HL-60 (cell line): Measurements from ENCODE around the gene TGFB1.

ENCODE experiments used
- SPI1 ChIP-seq: IDR thresholded peaks from 2 replicates; pipeline ENCODE4 v1.6.1; 2012; ENCODE audit warnings: low read depth, mild to moderate bottlenecking, borderline replicate concordance
- TF ChIP-seq, protein P1 (sequence below): IDR thresholded peaks from one replicate; pipeline ENCODE4 v1.5.1; 2011; ENCODE audit warnings: low read length, control low read depth, inconsistent platforms; ENCODE audit not compliant: insufficient read depth
- TF ChIP-seq, protein P2 (sequence below): IDR thresholded peaks from 2 replicates; pipeline ENCODE4 v1.6.1; 2012; ENCODE audit warnings: low read depth; ENCODE audit not compliant: insufficient replicate concordance

DNA sequence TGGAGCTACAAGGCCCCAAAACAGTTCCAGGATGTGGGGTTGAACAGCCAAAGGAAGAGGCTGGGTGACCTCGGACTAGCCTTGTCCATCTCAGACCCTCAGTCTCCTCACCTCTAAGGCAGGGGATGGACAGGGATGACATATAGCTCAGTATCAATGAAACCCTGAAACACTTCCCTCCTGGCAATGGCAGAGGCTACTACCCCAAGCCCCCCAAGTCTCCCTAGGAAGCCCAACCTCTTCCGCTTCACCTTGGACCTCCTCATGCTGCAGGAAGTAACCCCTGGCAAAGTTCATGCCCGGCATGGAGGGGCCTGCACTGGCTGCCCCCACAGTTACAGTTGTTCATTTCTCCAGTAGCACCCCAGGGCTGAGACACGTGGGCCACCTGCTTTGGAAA lies 33.2 kb downstream of the TGFB1 start:
- TF ChIP-seq, protein P1, sequence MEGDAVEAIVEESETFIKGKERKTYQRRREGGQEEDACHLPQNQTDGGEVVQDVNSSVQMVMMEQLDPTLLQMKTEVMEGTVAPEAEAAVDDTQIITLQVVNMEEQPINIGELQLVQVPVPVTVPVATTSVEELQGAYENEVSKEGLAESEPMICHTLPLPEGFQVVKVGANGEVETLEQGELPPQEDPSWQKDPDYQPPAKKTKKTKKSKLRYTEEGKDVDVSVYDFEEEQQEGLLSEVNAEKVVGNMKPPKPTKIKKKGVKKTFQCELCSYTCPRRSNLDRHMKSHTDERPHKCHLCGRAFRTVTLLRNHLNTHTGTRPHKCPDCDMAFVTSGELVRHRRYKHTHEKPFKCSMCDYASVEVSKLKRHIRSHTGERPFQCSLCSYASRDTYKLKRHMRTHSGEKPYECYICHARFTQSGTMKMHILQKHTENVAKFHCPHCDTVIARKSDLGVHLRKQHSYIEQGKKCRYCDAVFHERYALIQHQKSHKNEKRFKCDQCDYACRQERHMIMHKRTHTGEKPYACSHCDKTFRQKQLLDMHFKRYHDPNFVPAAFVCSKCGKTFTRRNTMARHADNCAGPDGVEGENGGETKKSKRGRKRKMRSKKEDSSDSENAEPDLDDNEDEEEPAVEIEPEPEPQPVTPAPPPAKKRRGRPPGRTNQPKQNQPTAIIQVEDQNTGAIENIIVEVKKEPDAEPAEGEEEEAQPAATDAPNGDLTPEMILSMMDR = no peak
- no peak for TF ChIP-seq SPI1
- TF ChIP-seq, protein P2, sequence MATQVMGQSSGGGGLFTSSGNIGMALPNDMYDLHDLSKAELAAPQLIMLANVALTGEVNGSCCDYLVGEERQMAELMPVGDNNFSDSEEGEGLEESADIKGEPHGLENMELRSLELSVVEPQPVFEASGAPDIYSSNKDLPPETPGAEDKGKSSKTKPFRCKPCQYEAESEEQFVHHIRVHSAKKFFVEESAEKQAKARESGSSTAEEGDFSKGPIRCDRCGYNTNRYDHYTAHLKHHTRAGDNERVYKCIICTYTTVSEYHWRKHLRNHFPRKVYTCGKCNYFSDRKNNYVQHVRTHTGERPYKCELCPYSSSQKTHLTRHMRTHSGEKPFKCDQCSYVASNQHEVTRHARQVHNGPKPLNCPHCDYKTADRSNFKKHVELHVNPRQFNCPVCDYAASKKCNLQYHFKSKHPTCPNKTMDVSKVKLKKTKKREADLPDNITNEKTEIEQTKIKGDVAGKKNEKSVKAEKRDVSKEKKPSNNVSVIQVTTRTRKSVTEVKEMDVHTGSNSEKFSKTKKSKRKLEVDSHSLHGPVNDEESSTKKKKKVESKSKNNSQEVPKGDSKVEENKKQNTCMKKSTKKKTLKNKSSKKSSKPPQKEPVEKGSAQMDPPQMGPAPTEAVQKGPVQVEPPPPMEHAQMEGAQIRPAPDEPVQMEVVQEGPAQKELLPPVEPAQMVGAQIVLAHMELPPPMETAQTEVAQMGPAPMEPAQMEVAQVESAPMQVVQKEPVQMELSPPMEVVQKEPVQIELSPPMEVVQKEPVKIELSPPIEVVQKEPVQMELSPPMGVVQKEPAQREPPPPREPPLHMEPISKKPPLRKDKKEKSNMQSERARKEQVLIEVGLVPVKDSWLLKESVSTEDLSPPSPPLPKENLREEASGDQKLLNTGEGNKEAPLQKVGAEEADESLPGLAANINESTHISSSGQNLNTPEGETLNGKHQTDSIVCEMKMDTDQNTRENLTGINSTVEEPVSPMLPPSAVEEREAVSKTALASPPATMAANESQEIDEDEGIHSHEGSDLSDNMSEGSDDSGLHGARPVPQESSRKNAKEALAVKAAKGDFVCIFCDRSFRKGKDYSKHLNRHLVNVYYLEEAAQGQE = no peak
